ENCODE data around the gene PAFAH1B1.
"Not testable (repeated sequence)": the region's sequence is repeated elsewhere in the genome, so short reads cannot be mapped to it uniquely, and the experiment has no call there.

The PAFAH1B1 gene

DNA sequence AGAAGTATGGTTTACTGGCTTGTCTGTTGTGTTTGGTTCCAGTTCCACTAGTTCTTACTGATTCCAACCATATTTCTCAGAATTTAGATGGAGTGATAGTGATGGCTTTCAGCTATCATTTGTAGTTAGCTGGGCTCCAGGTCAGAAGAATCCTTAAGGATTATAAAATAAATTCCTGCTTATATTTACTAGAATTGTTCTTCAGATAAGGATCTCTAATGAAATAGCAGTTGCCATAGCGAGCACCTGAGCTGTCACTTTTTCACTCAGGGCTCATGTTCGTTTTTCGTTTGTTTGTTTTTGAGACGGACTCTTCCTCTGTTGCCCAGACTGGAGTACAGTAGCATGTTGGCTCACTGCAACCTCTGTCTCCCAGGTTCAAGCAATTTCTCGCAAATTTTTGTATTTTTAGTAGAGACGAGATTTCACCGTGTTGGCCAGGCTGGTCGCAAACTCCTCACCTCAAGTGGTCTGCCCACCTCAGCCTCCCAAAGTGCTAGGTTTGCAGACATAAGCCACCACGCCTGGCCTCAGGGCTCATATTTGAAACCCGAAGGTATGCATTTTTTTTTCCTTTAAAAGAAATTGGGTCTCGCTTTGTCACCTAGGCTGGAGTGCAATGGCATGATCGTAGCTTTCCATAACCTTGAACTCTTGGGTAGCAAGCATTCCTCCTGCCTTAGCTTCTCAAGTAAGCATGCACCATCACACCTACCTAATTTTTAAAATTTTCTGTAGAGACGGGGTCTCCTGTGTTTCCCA lies 42.9 kb downstream of the PAFAH1B1 start:
- no peak for DNase-seq

DNA sequence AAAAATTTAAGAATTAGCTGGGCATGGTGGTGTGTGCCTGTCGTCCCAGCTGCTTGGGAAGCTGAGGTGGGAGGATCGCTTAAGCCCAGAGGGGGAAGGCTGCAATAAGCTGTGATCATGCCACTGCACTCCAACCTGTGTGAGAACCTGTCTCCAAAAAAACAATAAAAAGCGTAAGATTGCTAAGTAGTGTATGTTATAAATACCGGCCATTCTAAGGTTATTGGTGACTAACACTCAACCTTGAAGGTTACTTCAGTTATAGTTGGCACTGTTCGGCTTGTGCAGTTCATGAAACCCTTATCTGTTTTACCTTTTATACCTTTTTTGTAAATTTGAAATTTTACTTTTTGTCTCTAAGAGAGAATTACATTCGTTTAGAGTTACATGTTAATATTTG lies 44.0 kb downstream of the PAFAH1B1 start:
- DNase-seq, result no peak

DNA sequence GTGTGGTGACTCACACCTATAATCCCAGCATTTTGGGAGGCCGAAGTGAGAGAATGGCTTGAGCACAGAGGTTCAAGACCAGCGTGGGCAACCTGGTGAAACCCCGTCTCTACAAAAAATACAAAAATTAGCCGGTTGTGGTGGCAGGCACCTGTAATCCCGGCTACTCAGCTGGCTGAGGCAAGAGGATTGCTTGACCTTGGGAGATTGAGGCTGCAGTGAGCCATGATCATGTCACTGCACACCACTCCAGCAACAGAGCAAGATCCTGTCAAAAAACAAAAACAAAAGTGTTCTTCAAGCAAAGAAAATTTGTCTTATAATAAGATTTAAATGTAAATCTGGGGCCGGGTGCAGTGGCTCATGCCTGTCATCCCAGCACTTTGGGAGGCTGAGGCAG lies 51.5 kb downstream of the PAFAH1B1 start:
- no peak for DNase-seq

DNA sequence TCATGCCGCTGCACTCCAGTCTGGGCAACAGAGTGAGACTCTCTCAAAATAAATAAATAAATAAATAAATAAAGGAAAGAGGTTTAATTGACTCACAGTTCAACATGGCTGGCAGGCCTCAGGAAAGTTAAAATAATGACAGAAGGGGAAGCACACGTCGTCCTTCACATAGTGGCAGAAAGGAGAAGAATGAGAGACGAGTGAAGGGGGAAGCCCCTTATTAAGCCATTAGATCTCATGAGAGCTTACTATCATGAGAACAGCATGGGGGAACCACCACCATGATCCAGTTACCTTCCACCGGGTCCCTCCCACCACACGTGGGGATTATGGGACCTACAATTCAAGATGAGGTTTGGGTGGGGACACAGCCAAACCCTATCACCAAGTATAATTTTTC lies 54.5 kb downstream of the PAFAH1B1 start:
- DNase-seq, result no peak

DNA sequence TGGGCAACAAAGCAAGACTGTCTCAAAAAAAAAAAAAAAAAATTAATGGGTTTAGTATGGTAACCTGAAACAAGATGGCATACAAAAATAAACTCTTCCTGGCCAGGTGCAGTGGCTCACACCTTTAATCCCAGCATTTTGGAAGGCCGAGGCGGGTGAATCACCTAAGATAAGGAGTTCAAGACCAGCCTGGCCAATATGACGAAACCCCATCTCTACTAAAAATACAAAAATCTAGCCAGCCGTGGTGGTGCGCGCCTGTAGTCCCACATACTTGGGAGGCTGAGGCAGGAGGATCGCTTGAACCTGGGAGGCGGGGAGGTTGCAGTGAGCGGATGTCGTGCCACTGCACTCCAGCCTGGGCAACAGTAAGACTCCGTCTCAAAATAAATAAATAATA lies 55.7 kb downstream of the PAFAH1B1 start:
- DNase-seq, result no peak

DNA sequence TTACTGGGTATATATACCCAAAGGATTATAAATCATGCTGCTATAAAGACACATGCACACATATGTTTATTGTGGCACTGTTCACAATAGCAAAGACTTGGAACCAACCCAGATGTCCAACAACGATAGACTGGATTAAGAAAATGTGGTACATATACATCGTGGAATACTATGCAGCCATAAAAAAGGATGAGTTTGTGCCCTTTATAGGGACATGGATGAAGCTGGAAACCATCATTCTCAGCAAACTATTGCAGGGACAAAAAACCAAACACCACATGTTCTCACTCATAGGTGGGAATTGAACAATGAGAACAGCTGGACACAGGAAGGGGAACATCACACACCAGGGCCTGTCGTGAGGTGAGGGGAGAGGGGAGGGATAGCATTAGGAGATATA lies 59.5 kb downstream of the PAFAH1B1 start:
- DNase-seq, result not testable (repeated sequence)

DNA sequence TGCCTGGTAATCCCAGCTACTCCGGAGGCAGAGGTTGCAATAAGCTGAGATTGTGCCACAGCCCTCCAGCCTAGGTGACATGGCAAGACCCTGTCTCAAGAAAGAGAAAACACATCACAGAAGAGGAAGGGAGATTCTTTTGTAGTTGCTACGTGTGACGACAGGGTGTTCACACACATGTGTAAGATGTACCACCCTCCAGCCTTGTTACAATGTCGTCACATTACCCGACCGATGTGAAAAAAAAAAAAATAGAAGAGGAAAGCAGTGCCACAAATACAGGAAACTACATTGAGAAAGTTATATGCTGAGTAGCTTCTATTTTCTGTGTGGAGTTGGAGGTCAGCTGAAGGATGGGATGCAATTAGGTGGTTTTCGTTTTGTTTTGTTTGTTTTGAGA lies 62.1 kb downstream of the PAFAH1B1 start:
- no peak for DNase-seq

DNA sequence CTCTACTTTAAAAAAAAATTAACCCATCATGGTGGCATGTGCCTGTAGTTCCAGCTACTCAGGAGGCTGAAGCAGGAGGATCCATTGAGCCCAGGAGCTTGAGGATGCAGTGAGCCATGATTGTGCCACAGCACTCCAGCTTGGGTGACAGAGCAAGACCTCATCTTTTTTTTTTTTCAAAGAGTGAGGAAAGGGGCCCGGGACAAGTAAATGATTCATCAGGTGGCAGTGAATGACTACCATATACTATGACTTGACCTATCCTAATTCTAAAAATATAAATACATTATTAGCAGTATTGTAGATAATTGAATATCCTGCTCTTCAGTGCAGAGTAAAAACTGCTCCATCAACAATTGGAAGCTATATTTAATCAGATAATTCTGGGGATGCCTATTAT lies 62.8 kb downstream of the PAFAH1B1 start:
- DNase-seq, result no peak

DNA sequence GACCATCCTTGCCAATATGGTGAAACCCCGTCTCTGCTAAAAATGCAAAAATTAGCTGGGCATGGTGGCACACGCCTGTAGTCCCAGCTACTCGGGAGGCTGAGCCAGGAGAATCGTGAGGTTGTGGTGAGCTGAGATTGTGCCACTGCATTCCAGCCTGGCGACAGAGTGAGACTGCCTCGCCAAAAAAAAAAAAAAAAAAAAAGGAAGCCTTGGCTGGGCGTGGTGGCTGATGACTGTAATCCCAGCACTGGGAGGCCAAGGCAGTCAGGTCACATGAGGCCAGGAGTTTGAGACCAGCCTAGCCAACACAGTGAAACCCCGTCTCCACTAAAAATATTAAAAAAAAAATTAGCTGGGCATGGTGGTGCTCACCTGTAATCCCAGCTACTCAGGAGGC lies 65.9 kb downstream of the PAFAH1B1 start:
- not testable (repeated sequence) for DNase-seq

DNA sequence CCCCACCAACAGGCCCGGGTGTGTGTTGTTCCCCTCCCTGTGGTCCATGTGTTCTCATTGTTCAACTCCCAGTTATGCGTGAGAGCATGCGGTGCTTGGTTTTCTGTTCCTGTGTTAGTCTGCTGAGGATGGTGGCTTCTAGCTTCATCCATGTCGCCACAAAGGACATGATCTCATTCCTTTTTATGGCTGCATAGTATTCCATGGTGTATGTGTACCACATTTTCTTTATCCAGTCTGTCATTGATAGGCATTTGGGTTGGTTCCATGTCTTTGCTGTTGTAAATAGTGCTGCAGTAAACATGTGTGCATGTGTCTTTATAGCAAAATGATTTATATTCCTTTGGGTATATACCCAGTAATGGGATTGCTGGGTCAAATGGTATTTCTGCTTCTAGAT lies 67.0 kb downstream of the PAFAH1B1 start:
- not testable (repeated sequence) for DNase-seq

DNA sequence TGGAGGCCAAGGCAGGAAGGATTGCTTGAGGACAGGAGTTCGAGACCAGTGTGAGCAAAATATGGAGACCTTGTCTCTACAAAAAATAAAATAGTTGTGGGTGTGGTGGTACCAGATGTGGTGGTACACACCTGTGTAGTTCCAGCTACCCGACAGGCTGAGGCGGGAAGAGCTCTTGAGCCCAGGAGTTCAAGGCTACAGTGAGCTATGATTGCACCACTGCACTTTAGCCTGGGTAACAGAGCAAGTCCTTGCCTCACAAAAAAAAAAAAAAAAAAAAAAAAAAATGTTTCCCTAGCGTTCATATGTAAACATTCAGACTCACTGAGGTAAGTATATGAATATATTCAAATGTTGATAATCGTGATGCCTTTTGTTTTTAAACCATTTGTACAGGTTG lies 78.6 kb downstream of the PAFAH1B1 start:
- DNase-seq, result no peak

DNA sequence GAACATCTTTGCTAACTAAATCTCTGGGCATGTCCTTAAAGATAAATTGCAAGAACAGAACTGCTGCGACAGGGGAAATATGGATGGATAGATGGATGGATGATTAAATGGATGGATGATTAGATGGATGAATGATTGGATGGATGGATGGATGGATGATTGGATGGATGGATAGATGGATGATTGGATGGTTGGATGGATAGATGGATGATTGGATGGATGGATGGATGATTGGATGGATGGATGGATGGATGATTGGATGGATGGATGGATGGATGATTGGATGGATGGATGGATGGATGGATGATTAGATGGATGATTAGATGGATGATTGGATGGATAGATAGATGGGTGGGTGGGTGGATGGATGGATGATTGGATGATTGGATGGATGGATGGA lies 85.8 kb downstream of the PAFAH1B1 start:
- not testable (repeated sequence) for DNase-seq

DNA sequence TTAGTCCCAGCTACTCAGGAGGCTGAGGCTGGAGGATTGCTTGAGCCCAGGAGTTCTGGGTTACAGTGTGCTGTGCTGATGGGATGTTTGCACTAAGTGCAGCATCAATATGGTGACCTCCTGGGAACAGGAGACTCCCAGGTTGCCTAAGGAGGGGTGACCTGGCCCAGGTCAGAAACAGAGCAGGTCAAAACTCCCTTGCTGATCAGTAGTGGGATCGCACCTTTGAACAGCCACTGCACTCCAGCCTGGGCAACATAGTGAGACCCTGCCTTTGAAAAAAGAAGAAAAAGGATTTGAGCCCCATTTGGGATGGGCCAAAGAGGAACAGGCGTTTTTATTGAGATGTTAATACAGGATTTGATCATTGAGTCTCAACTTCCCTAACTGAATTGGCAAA lies 87.5 kb downstream of the PAFAH1B1 start:
- no peak for DNase-seq

DNA sequence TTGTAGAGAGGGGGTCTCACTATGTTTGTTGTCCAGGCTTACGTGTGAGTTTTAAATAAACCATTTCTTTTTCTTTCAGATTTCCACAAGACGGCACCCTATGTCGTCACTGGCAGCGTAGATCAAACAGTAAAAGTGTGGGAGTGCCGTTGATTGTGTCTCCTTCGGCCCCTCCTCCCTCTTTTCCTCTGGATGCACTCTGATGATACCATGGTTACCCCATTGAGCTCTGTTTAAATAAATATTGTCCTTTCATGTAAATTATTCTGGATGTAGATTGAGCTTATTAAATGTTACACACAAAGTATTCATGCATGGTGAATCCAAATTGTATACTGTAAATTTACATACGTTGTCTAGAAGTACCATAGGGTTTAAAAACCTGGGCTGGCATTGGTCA lies 88.2 kb downstream of the PAFAH1B1 start:
- DNase-seq, result no peak

DNA sequence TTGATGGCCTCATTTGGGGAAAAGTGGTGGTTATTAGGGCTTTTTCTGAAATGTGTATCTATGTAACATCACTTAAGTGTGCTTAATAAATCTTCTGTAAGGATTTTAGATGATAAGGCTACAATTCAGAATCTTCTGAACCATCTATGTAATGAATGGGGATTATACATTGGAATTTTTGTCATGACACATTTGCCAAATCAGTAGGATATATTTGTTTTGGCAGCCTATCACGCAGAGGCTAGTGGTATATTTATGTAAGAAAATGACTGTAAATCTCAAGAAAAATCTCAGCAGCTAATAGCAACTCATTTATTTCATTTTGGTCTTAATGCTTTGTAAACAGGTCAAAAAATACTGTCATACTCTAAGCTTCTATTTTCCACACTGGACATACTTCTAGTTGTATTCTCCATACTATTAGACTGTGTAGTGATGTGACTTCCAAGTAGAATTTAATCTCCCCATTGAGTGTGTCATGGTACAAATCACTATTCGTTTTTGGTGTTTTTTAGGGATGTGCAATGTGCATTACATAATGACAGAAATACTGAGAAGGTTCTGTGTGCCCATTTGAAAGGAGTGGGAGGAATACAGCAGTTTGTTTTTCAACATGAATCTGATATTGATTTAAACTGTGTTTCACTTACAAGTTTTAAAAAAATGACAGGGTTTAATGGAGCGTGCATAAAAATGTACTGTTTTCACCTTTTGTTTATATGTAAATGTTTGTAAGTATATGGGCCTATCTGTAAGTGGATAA lies 88.9 kb downstream of the PAFAH1B1 start:
- DNase-seq, result no peak

DNA sequence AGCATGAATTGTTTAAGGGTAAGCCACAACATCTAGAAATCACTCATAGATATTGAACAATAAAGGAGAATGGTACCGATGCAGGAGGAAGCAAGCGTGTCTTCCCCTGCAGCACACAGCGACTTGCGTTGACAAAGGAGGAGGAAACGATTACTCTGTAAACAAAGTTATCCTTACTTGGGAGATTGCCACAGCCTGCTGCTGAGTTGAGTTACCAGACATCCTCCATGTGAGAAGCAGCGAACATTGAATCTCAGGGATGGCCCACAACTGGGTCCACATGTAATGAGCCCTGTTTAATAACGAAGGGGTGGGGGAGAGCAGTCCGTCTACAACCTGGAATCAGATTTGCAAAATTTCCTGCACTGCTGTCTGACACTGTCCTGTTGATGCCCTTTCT lies 90.5 kb downstream of the PAFAH1B1 start:
- no peak for DNase-seq

DNA sequence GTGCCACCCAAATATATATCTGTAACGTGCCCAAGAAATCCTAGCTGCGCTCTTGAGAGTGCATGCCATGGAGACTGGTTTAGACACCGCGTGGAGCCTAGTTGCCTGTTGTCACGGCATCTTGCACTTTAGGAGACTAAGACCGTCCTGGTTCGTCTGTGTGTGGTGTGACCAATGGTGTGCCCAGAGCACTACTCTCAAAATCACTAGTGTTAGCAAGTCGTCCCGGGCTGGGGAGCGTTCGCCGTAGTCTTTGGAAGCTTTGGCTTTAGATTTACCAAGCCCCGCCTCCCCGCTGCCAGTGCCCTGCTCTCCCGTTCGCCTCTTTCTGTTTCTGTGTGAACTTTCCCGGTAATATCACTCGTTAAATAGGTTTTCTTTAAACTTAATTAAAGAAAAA lies 91.1 kb downstream of the PAFAH1B1 start:
- DNase-seq, result no peak

DNA sequence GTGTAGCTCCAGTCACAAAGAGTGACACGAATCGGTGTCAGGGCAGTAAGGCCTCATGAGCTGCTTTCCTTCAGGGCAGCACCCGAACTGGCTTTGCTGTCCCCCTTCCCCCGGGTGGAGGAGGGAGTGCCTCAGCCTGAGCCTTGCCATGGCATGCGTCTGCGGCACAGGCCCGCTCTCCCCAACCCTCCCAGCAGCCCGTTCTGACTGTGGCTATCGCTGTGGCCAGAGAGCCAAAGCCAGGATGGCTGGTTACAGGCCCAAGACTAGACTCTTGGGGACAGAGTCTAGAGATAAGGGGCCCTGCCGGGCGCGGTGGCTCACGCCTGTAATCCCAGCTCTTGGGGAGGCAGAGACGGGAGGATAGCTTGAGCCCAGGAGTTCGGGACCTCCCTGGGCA lies 92.2 kb downstream of the PAFAH1B1 start:
- no peak for DNase-seq

DNA sequence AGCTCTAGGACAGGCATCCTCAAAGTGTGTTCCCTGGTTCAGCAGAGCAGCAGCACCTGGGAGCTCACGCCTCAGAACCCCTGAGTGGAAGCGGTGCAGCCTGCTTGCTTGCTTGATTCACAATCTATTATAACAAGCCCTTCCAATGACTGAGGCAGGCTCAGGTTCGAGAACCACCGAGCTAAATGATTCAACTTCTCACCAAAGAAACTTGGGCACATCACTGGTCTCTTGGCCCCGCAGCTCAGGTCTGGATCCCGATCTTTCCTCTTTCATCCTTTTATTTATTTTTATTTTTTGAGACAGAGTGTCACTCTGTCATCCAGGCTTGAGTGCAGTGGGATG lies 93.6 kb downstream of the PAFAH1B1 start:
- no peak for DNase-seq

DNA sequence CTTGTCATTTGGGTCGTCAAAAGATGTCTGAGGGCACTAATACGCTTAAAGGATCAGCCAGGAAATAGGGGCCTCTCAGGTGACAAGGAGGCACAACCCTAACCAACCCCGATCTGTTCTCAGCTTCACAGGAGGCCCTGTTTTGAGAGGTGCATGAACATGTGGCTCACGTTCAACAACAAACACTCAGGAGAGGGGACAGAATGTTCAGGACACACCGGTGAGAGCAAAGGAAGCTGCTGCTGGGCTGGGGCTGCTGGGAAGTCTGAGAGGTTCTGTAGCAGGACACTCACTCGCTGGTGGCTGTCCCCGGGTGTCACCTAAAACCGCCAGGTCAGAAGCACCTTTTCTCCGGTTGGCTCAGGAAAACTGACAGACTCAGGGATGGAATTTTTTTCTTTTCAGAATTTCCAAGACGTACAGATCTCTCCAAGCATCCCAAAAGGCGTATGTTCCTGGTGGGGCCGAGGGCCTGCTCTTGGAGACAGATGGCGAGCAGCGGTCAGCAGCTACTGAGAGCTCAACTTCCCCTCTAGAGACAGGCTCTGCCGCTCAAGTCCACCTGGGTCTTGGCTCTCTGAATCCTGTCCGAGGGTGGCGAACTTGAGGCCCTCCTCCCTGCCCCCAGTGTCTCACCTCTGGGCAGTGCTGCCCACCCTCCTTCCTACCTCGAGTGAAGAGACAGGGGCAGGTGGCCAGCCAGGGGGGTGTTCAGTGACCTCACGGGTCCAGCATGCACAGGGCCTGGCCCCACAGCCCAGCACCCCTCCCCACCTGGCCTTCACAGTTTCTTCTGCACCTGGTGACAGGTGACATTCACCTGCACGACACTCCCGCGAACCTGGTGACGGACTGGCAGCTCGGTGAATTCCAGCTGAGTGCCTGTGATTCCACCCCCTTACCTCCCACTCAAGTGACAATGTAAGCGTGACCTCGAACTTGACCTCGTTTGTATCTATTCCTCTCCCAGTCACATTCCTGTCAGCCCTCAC lies 95.2 kb downstream of the PAFAH1B1 start:
- no peak for DNase-seq

DNA sequence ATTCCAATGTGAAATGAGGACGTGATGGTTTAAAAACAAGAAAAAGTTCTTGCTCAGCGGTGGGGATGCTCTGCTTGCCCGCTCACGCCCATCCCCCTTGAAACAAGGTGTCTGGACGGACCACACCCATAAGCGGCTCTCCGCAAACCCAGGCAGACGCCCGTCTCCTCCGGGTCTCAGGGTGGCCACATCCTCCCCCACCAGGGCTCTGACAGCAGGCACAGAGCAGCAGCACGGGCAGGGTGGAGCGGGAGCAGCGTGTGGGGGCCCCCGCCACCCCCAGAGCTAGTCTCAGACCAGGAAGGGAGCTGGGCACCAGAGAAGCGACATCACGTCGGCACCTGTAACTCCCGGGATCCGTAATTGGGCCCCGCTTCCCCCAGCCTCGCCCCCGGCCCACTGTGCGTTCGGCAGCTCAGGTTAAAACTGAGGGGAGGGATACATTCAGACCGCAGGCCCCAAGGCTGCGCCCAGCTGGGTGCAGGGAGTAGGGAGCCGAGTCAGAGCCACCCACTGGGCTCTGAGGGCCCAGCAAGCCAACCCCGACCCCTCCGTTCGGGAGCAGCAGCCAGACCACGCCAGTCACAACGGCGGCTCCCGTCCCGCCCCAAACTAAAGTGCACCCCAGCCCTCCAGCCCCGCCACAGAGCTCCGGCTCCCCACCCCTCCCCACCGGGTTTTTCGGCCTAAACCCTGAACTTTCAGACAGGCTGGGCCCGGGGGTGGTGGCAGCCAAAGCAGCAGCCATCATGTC lies 96.1 kb downstream of the PAFAH1B1 start:
- no peak for DNase-seq

DNA sequence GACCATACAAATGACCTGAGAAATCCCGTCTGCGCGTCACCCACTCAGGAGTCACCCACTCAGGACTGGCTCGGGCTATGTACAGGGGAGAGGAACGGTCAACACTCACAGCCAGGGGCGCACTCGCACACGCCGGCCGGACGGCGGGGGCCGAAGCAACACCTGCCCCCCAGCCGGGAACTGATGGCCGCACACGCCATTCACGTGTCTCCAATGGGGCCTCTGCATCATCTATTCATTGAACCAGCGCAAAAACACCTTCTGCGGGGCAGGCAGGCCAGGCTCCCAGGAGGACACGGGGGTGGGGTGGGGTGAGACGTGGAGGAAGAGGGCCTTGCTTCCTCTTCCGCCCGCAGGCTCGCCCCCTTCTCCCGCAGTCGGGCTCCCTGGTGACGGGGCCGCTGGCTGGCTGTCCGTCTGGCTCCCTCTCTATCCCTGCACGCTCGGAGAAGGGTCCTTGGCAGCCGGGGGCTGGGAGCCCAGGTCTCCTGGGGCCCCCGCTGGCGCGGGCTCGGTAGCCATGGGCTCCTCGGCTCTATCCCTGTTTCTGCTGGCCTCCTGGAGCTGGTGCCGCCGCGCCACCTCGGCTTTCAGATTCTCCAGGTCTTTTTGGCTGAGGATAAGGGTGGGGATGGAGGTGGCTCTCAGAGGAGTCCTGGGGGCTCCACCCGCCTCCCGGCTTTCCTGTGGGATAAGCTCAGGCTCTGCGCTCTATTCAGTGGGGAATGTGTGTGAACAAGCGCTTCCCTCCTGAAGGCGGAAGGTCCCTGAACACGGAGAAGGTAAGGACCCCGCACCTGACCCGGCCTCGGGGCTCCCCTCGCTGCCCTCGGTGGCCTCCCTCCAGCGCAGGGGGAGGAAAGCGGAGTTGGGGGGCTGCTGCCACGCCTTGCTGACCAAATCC lies 97.0 kb downstream of the PAFAH1B1 start:
- no peak for DNase-seq

All from NCI-H1930 (cell line).